Measurements from ENCODE around the gene NECTIN2.

DNA sequence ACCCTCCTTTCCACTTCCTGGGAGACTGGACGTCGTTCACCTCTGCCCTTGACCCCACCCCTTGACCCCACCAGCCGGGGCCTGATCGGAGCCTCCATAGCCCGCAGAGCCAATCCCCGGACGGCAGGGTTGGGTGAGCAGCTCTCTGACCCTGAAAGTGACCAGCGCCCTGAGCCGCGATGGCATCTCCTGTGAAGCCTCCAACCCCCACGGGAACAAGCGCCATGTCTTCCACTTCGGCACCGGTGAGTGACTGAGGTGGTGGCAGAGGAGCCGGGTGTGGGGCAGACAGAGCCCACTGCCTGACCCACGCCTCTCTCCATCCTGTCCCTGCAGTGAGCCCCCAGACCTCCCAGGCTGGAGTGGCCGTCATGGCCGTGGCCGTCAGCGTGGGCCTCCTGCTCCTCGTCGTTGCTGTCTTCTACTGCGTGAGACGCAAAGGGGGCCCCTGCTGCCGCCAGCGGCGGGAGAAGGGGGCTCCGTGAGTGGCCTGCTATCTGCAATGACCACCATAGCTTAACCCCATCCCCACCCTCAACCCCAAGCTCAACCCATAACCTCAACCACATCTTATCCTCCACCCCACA, 26.8 kb upstream of the NECTIN2 start:
- TF ChIP-seq CTCF (IDR thresholded peaks at IDR 0.05): no peak
- no peak for TF ChIP-seq EZH2 (IDR thresholded peaks at IDR 0.05; ENCODE audit: borderline replicate concordance, insufficient read depth, low read depth, low read length, poor library complexity, severe bottlenecking)

Measured in B cell (primary cell).